H1 (cell line): ENCODE data around the gene PLA2G15. TPM values are rescaled to one million over a fixed set of nuclear protein-coding genes. Genes with fewer than 3 reads are reported as not detected.

Experiments
- CTCF ChIA-PET: fragments of 300-600 bp; sonication (Branson Sonifier 250); formaldehyde crosslinking; loops from one replicate; lab custom pipeline; 2021; ENCODE audit not compliant: partially characterized antibody; lab: Charles Lee
- POLR2A ChIA-PET: fragments of 300-600 bp; sonication (Branson Sonifier 250); formaldehyde crosslinking; loops from one replicate; lab custom pipeline; 2021; ENCODE audit warnings: inconsistent platforms; ENCODE audit not compliant: partially characterized antibody; lab: Charles Lee
- DNase-seq, 2 experiments: peaks; one replicate each; pipeline versions ENCODE4 v3.0.0 to v3.0.0-alpha.2; 2010 to 2022; ENCODE audit warnings: low spot score in 2 of 2, low read depth in 1 of 2, mixed read lengths in 1 of 2
- FAIRE-seq: peaks from 2 replicates; lab custom pipeline; 2011; peaks lifted over from hg19 to GRCh38; lab: Jason Lieb, UNC
- H2AFZ ChIP-seq: 2 replicates; pipeline ENCODE4 v1.8.1; 2012; ENCODE audit warnings: low read length, inconsistent platforms
- H2AK5ac ChIP-seq: 2 replicates; pipeline ENCODE4 v1.6.1; 2013; ENCODE audit warnings: low read depth, low read length
- H2BK120ac ChIP-seq: replicated peaks from 2 replicates; pipeline ENCODE3; 2013; ENCODE audit warnings: low read depth, low read length, inconsistent platforms
- H2BK12ac ChIP-seq: 2 replicates; pipeline ENCODE4 v1.6.1; 2013; ENCODE audit warnings: low read depth, low read length
- H2BK15ac ChIP-seq: 2 replicates; pipeline ENCODE4 v1.6.1; 2013; ENCODE audit warnings: low read length
- H2BK20ac ChIP-seq: 2 replicates; pipeline ENCODE4 v1.6.1; 2013; ENCODE audit warnings: low read length
- H2BK5ac ChIP-seq: 2 replicates; pipeline ENCODE4 v1.6.1; 2013; ENCODE audit warnings: low read depth, low read length
- H3K14ac ChIP-seq: 2 replicates; pipeline ENCODE4 v1.6.1; 2013; ENCODE audit warnings: inconsistent platforms; ENCODE audit not compliant: insufficient read length
- H3K18ac ChIP-seq: 2 replicates; pipeline ENCODE4 v1.6.1; 2013; ENCODE audit warnings: low read length; ENCODE audit errors: extremely low read depth
- H3K23ac ChIP-seq: 2 replicates; pipeline ENCODE4 v1.6.1; 2013; ENCODE audit warnings: inconsistent platforms; ENCODE audit not compliant: insufficient read length
- H3K23me2 ChIP-seq: 2 replicates; pipeline ENCODE4 v1.6.1; 2013; ENCODE audit warnings: low read depth, low read length
- H3K27ac ChIP-seq: 2 replicates; pipeline ENCODE4 v1.6.1; 2011; ENCODE audit warnings: low read depth, low read length, inconsistent platforms
- H3K27me3 ChIP-seq, 4 experiments: replicated peaks in 1 of 4; 1 replicate in 1 of 4; 2 replicates in 3 of 4; pipeline versions ENCODE4 v1.6.1 to v1.8.1; 2011 to 2013; ENCODE audit warnings: low read length in 3 of 4, mild to moderate bottlenecking in 3 of 4, inconsistent platforms in 2 of 4, mixed read lengths in 2 of 4, moderate library complexity in 1 of 4; ENCODE audit not compliant: control insufficient read depth in 3 of 4, insufficient read depth in 3 of 4; ENCODE audit errors: extremely low read depth in 1 of 4
- H3K36me3 ChIP-seq, 4 experiments: 2 replicates each; pipeline versions ENCODE4 v1.6.1 to v1.8.1; 2011 to 2013; ENCODE audit warnings: mild to moderate bottlenecking in 4 of 4, low read length in 3 of 4, moderate library complexity in 2 of 4, control low read depth in 1 of 4, inconsistent platforms in 1 of 4; ENCODE audit not compliant: insufficient read depth in 4 of 4, control insufficient read depth in 2 of 4
- H3K4ac ChIP-seq: replicated peaks from 2 replicates; pipeline ENCODE3; 2013; ENCODE audit warnings: low read length, low read depth, mixed read lengths, inconsistent platforms; ENCODE audit not compliant: insufficient read length
- H3K4me1 ChIP-seq, 4 experiments: replicated peaks in 1 of 4; 1 replicate in 1 of 4; 2 replicates in 3 of 4; pipeline versions ENCODE4 v1.6.1 to v1.8.1; 2011 to 2013; ENCODE audit warnings: low read length in 3 of 4, inconsistent platforms in 2 of 4, mixed read lengths in 1 of 4; ENCODE audit not compliant: insufficient read depth in 4 of 4, control insufficient read depth in 3 of 4
- H3K4me2 ChIP-seq, 2 experiments: 2 replicates each; pipeline versions ENCODE4 v1.6.1 to v1.8.1; 2011 to 2013; ENCODE audit warnings: low read depth in 2 of 2, low read length in 2 of 2, control low read depth in 1 of 2, inconsistent platforms in 1 of 2, mild to moderate bottlenecking in 1 of 2; ENCODE audit not compliant: insufficient read depth in 1 of 2
- H3K4me3 ChIP-seq, 4 experiments: fragments of 200-600, 300-600 bp in 1 of 4; sonication (generic), shearing (Covaris generic), sonication (Bioruptor Twin) in 1 of 4; 2 replicates each; pipeline versions ENCODE4 v1.5.1 to v1.8.1; 2011 to 2016; ENCODE audit warnings: low read length in 4 of 4, low read depth in 3 of 4, control low read depth in 2 of 4, inconsistent platforms in 2 of 4, mild to moderate bottlenecking in 2 of 4, mixed read lengths in 1 of 4, moderate library complexity in 1 of 4; ENCODE audit not compliant: insufficient read depth in 2 of 4; ENCODE audit errors: extremely low read depth in 1 of 4
- H3K56ac ChIP-seq: replicated peaks from 2 replicates; pipeline ENCODE3; 2013; ENCODE audit warnings: low read depth, mild to moderate bottlenecking, mixed read lengths, low read length, inconsistent platforms; ENCODE audit not compliant: insufficient read length
- H3K79me1 ChIP-seq: 2 replicates; pipeline ENCODE4 v1.6.1; 2013; ENCODE audit warnings: low read depth, low read length, control low read depth
- H3K79me2 ChIP-seq, 2 experiments: 2 replicates each; pipeline versions ENCODE4 v1.6.1 to v1.8.1; 2012 to 2013; ENCODE audit warnings: low read length in 2 of 2, mild to moderate bottlenecking in 2 of 2, inconsistent platforms in 1 of 2; ENCODE audit not compliant: insufficient read depth in 2 of 2, control insufficient read depth in 1 of 2
- H3K9ac ChIP-seq, 4 experiments: replicated peaks in 1 of 4; 1 replicate in 1 of 4; 2 replicates in 3 of 4; pipeline versions ENCODE4 v1.6.1 to v1.8.1; 2011 to 2013; ENCODE audit warnings: low read depth in 3 of 4, low read length in 3 of 4, control low read depth in 2 of 4, mild to moderate bottlenecking in 2 of 4, moderate library complexity in 2 of 4, inconsistent platforms in 1 of 4; ENCODE audit errors: extremely low read depth in 1 of 4
- H3K9me3 ChIP-seq, 2 experiments: 2 replicates each; pipeline versions ENCODE4 v1.6.1 to v1.8.1; 2012 to 2013; ENCODE audit warnings: mild to moderate bottlenecking in 2 of 2, moderate library complexity in 2 of 2, control low read depth in 1 of 2, inconsistent platforms in 1 of 2, low read depth in 1 of 2, low read length in 1 of 2, mixed read lengths in 1 of 2; ENCODE audit not compliant: insufficient read depth in 2 of 2
- H4K20me1 ChIP-seq, 2 experiments: replicated peaks in 1 of 2; 2 replicates each; pipeline versions ENCODE3 to v1.8.1; 2011 to 2013; ENCODE audit warnings: inconsistent platforms in 2 of 2, low read length in 2 of 2, mild to moderate bottlenecking in 1 of 2; ENCODE audit not compliant: insufficient read depth in 2 of 2, control insufficient read depth in 1 of 2
- H4K5ac ChIP-seq: 2 replicates; pipeline ENCODE4 v1.6.1; 2013; ENCODE audit warnings: low read length, low read depth, mixed read lengths, inconsistent platforms; ENCODE audit not compliant: insufficient read length
- H4K8ac ChIP-seq: 2 replicates; pipeline ENCODE4 v1.8.0; 2013; ENCODE audit warnings: mild to moderate bottlenecking, moderate library complexity, low read length, inconsistent platforms; ENCODE audit not compliant: insufficient read depth; ENCODE audit errors: extremely low read depth
- H4K91ac ChIP-seq: replicated peaks from 2 replicates; pipeline ENCODE3; 2013; ENCODE audit warnings: low read length, mixed read lengths, inconsistent platforms; ENCODE audit not compliant: insufficient read length
- BCL11A ChIP-seq, 2 experiments: IDR thresholded peaks; one replicate each; pipeline ENCODE4 v1.6.1; 2011; ENCODE audit warnings: low read depth in 2 of 2, low read length in 2 of 2, mild to moderate bottlenecking in 2 of 2
- WGBS, 2 experiments: shearing (Covaris generic) in 1 of 2; methylation state at CpG; one replicate each; pipeline versions ENCODE4 v1.1.6 to v1.1.7; 2013 to 2015; ENCODE audit warnings: low lambda C conversion rate in 2 of 2, mixed read lengths in 2 of 2, inconsistent platforms in 1 of 2, low coverage in 1 of 2, missing lambda C conversion rate in 1 of 2; ENCODE audit not compliant: insufficient replicate concordance in 2 of 2, insufficient coverage in 1 of 2, insufficient read length in 1 of 2; ENCODE audit errors: extremely low coverage in 1 of 2, missing lambda C conversion rate in 1 of 2; 5-methylcytosine and 5-hydroxymethylcytosine counted together
- polyA plus RNA-seq, 7 experiments: library from polyadenylated mRNA; depleted of rRNA in 3 of 7; stranded (reverse) in 5 of 7; unstranded in 2 of 7; fragments of >200 nt in 5 of 7; fragments of 200-250 nt in 2 of 7; gene quantifications; 1 replicate in 5 of 7; 2 replicates in 1 of 7; 4 replicates in 1 of 7; pipeline versions ENCODE4 v1.2.1 to v1.2.3, GENCODE V29; 2011 to 2013; ENCODE audit warnings: missing spikeins in 2 of 7, mixed read lengths in 2 of 7
- total RNA-seq: library from RNA; stranded (reverse); fragmentation: NEBNext Ultra II Directional; extraction: Animal tissue kit (Norgen Biotek cat#: 25700); gene quantifications from 2 replicates; pipeline ENCODE4 v1.2.1, GENCODE V29; 2021

The PLA2G15 gene
- total and polyA plus RNA-seq, 2 of the 8 experiments (the other 6 are each of a cell fraction or from before 2014, with no cell fraction given): 11.2 to 12.0 TPM

GRCh38 chr16:68219725-68220351, 25.3 kb upstream of the PLA2G15 start:
- no peaks in the 10 kb centered on the region for H3K9me3 ChIP-seq
- no peak for TF ChIP-seq BCL11A (IDR thresholded peaks at IDR 0.05; ENCODE audit: low read depth in 2 of 2, low read length in 2 of 2)
- no peak overlapping the region for H3K4me2 ChIP-seq
- no peak overlapping the region for H2BK20ac ChIP-seq
- peaks cover 0 to 2% (median 0%) of the 10 kb centered on the region in 4 experiments; a peak in 1 of 7 replicates for H3K4me1 ChIP-seq
- no peak overlapping the region for H2BK15ac ChIP-seq
- FAIRE-seq (no peak), DNase-seq (no peak)
- no peak overlapping the region for H4K91ac ChIP-seq
- H2BK120ac ChIP-seq: no peak overlapping the region
- H3K14ac ChIP-seq: no peak overlapping the region
- H3K9ac ChIP-seq: no peak overlapping the region
- POLR2A ChIA-PET: interaction anchor here (0.7 to 1.9 kb wide), 4 partner anchors 15 to 286 kb away, joined by 3 to 5 read pairs (median 3); partner anchors contain the start of gene ESRP2
- WGBS, 2 experiments: 97% methylated on average over 6 of the region's 6 CpGs; no CpG with 5 or more reads in 1 of the 2 experiments
- no peak overlapping the region for H3K4me3 ChIP-seq
- no peak overlapping the region for H2BK12ac ChIP-seq
- no peak overlapping the region for H2BK5ac ChIP-seq
- H4K5ac ChIP-seq: no peak overlapping the region
- H4K20me1 ChIP-seq: no peaks in the 10 kb centered on the region
- H3K18ac ChIP-seq: no peak overlapping the region
- no peak overlapping the region for H3K4ac ChIP-seq
- no peak overlapping the region for H2AFZ ChIP-seq
- CTCF ChIA-PET: interaction anchor here (0.6 to 2.0 kb wide), 6 partner anchors 9 to 126 kb away, joined by 3 to 10 read pairs (median 6); no protein-coding TSS in a partner anchor
- no peaks in the 10 kb centered on the region for H3K27me3 ChIP-seq
- no peaks in the 10 kb centered on the region for H3K79me2 ChIP-seq
- H3K36me3 ChIP-seq: no peaks in the 10 kb centered on the region; a peak in 1 of 8 replicates
- H3K27ac ChIP-seq: no peak overlapping the region
- H3K56ac ChIP-seq: no peak overlapping the region
- no peak overlapping the region for H2AK5ac ChIP-seq
- no peaks in the 10 kb centered on the region for H3K23me2 ChIP-seq
- no peak overlapping the region for H3K23ac ChIP-seq
- no peak overlapping the region for H4K8ac ChIP-seq
- H3K79me1 ChIP-seq: no peaks in the 10 kb centered on the region
